SHP77 (cell line): ENCODE data around the gene PHAX.
"Not testable (repeated sequence)": the region's sequence is repeated elsewhere in the genome, so short reads cannot be mapped to it uniquely, and the experiment has no call there.

Source experiments
- DNase-seq, 2 experiments: peaks; one replicate each; lab custom pipeline; 2025; lab: John Stamatoyannopoulos, UW

The PHAX gene

DNA sequence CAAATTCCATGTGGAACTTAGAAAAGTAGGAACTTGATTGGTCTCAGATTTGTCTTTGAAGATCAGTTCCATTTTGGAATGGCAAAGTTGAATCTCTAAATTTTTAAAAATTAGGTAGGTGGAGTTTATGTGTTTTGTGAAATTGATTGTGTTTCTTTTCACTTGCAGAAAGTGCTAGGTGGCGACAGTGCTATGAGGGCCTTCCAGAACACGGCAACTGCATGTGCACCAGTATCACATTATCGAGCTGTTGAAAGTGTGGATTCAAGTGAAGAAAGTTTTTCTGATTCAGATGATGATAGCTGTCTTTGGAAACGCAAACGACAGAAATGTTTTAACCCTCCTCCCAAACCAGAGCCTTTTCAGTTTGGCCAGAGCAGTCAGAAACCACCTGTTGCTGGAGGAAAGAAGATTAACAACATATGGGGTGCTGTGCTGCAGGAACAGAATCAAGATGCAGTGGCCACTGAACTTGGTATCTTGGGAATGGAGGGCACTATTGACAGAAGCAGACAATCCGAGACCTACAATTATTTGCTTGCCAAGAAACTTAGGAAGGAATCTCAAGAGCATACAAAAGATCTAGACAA lies 2.8 kb downstream of the PHAX start:
- no peak for DNase-seq

DNA sequence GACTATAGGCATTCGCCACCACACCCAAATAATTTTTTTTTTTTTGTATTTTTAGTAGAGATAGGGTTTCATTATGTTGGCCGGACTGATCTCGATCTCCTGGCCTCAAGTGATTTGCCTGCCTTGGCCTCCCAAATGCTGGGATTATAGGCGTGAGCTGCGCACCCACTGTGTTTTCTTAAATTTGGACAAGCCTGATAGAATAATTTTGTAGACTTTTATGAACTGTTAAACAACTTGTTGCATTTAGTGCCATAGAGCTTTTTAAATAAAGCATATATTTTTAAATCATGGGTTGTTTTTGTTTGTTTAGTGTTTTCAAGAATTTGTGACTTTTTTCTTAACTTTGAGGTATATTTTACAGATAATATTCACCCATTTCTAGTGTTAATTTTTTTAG lies 4.8 kb downstream of the PHAX start:
- DNase-seq: no peak

DNA sequence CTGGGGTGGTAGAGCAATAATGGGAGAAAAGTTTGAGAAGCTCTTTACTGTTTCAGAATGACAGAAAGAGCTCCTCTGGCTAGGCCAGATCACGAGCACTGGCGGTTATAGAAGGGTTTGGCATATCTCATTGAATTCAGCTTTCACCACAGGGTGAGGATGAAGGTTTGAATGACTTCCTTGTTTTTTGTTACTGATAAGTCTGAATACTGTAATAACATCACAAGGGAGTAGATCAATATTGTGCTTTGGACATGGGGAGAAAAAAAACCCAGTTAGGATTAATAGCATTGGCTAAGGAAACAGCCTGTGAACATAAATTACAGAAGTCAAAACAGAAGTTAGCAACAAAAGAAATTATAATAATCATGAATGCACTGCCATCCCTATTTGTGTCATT lies 9.4 kb downstream of the PHAX start:
- DNase-seq: no peak

DNA sequence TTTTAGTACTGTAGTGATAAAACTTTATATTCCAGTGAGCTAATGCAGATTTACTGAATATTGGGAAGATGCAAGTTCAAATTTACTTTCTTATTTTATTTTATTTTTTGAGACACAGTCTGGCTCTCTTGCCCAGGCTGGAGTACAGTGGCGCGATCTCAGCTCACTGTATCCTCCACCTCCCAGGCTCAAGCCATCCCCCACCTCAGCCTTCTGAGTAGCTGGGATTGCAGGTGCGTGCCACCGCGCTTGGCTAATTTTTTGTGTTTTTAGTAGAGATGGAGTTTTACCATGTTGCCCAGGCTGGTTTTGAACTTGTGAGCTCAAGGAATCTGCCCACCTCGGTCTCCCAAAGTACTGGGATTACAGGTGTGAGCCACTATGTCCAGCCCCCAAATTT lies 9.9 kb downstream of the PHAX start:
- no peak for DNase-seq

DNA sequence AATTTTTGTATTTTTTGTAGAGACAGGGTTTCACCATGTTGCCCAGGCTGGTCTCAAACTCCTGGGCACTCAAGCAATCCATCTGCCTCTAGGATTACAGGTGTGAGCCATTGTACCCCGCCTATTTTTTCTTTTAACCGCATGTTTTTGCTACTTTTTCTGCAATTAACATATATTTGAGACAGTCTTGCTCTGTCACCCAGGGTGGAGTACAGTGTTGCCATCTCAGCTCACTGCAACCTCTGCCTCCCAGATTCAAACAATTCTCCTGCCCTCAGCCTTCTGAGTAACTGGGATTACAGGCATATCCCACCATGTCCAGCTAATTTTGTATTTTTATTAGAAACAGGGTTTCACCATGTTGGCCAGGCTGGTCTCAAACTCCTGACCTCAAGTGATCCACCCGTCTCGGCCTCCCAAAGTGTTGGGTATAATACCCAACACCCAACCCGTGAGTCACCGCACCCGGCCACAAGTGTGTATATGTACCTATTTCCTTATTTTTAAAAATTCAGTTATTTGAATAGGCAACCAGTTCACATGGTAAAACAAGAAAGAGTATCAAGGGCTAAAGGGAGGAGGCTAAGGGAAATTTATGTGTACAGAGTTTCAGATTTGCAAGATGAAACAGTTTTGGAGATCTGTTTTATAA lies 13.3 kb downstream of the PHAX start:
- DNase-seq: no peak

DNA sequence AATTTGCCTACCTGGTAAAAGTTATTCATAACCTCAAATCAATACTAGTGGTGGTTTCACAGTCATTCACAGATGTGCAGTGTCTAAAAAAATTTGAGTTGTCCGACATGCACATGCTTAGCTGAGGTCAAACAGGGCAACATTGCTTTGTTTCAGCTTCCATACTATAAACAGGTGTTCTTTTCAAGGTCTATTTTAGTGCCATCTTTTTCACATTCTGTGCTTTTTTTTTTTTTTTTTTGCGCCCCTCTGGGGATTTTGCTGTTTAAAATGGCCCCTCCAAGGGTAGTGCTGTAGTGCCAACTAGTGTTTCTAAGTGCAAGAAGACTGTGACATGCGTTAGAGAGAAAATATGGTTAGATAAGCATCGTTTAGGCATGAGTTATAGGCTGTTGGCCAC lies 14.5 kb downstream of the PHAX start:
- no peak for DNase-seq

DNA sequence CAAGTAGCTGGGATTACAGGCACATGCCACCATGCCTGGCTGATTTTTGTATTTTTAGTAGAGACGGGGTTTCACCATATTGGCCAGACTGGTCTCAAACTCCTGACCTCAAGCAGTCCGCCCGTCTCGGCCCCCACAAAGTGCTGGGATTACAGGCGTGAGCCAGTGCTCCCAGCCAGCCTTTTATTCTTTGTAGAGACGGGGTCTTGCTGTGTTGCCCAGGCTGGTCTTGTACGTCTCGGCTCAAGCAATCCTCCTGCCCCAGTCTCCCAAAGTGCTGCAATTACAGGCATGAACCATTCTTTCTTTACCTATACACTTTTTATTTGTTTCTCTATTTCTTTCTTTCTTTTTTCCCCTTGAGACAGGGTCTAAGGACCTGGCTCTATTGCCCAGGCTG lies 16.9 kb downstream of the PHAX start:
- not testable (repeated sequence) for DNase-seq

DNA sequence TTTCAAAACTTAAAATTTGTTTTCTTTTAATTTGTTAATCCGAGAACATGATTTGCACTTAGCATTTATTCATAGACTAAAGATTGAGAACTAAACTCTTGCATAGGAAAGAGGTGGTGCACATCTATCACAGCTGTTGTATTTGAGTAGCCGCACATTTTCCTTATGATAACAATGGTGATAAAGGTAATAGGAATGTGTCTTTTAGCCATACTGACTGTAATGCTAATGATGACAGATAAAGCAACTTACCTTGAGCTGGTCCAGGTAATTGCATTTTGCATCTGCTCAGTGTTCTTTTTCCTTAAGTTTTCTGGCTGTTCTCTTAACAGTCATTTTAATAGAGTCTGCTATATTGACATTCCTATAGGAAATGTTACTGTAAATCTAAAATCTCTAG lies 19.0 kb downstream of the PHAX start:
- no peak for DNase-seq

DNA sequence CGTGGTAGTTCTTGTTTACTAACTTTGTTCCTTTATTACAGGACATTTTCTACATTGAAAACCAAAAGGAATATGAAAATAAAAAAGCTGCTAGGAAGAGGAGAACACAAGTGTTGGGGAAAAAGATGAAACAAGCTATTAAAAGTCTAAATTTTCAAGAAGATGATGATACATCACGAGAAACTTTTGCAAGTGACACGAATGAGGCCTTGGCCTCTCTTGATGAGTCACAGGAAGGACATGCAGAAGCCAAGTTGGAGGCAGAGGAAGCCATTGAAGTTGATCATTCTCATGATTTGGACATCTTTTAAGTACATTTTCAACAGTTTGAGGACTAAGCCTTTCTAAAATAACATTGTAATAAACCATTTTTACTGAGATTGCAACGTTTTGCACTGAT lies 23.8 kb downstream of the PHAX start:
- DNase-seq: no peak

DNA sequence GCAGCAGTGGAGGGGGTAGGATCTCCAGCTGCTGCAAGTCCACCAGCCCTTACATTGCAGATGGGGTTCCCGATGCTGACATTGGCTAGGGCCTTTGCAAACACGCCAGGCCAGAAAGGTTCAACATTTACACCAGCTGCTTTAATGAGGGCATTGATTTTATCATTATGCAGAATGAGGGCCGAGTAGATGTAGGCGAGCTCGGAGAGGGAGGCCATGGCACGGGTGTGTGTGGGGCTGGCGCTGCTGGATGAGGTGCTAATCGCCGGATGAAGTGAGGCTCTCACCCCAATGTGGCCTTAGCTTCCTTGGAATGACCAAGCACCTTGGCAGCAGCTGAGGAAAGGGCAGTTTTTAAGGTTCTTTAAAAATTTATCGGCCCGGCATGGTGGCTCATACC lies 27.4 kb downstream of the PHAX start:
- DNase-seq: no peak

DNA sequence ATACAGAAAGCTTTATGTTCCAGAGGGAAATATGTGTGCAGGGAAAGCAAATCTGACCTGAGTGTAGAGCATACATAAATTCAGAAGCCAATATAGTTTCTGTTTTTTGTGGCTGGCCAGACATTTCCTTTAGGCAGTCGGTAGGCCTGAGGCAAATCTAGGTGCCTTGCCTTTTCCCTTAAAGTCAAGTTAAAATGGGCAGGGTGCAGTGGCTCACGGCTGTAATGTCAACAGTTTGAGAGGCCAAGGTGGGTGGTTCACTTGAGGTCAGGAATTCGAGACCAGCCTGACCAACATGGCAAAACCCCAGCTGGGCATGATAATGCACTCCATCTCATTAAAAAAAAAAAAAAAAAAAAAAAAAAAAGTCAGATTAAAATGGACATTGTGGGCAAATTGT lies 31.2 kb downstream of the PHAX start:
- no peak for DNase-seq

DNA sequence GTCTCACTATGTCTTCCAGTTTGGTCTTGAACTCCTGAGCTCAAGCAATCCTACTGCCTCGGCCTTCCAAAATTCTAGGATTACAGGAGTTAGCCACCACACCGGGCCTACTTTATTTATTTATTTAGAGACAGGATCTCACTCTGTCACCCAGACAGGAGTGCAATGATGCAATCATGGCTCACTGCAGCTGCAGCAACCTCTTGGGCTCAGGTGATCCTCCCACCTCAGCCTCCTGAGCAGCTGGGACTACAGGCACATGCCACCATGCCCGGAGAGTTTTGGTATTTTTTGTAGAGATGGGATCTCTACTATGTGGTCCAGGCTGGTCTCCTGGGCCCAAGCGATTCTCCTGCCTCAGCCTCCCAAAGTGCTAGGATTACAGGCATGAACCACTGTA lies 32.8 kb downstream of the PHAX start:
- DNase-seq: peak; percentile 1 to 15

DNA sequence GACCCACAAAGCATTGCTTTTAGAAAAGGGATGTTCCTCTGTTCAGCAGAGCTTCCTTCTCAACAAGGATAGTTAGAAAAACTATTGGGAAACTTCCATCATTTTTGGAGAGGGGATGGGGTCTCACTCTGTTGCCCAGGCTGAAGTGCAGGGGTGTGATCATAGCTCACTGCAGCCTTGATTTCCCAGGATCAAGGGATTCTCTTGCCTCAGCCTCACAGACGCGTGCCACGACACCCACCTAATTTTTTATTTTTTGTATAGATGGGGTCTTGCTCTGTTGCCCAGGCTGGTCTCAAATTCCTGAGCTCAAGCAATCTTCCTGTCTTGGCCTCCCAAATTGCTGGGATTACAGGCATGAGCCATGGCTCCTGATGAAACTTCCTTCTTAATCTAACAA lies 34.8 kb downstream of the PHAX start:
- DNase-seq: no peak

DNA sequence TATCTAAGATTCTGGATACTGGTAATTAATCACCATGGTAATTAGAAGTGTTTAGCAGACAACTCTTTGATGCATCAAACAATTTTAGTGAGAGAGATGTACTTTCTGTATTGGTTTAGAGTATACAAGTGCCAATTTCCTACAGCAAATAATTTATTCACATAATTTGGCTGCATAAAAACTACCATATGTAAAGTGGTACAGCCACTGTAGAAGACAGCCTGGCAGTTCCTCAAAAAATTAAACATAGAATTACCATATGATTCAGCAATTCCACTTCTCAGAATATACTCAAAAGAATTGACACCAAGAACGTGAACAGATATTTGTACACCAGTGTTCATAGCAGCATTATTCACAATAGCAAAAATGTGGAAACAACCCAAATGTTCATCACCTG lies 36.2 kb downstream of the PHAX start:
- DNase-seq: no peak

DNA sequence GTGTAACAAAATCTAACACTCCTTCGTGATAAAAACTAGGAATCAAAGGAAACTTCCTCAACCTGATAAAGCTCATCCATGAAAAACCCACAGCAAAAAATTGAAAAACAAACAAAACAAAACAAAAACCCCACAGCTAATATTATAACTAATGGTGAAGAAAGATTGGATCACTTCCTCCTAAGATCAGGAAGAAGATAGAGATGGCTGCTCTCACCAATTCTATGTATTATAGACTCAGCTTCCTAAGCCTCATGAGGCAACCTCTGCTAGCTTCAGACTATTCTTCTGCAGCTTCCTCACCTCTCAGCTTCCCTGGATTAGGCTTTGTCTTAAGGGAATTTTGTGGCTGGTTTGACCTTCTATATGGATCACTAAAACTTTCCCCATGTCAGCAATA lies 40.1 kb downstream of the PHAX start:
- DNase-seq: no peak

DNA sequence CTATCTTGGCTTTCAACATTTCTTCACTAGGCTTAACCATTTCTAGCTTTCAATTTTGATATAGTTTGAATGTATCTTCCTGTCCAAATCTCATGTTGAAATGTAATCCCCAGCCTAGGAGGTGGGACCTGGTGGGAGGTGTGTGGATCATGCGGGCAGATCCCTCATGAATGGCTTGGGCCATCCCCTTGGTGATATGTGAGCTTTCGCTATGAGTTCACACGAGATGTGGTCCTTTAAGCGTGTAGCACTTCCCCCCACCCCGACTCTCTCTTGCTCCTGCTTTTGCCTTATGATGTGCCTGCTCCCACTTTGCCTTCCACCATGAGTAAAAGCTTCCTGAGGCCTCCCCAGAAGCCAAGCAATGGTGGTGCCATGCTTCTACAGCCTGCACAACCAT lies 40.6 kb downstream of the PHAX start:
- no peak for DNase-seq

DNA sequence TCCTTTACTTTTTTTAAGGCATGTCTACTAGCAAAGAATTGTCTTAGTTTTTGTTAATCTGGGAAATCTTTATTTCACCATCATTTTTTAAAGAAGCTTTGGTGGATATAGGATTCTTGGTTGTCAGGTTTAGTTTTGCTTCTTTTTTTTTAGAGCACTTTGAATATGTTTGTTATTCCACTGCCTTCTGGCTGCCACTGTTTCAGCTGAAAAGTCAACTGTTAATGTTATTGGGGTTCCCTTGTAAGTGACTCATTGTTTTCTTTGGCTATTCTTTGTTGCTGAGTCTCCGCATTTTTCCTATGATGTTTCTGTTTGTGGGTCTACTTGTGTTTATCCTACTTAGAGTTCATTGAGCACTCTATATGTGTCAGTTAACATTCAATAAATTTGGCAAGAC lies 44.4 kb downstream of the PHAX start:
- DNase-seq: no peak

DNA sequence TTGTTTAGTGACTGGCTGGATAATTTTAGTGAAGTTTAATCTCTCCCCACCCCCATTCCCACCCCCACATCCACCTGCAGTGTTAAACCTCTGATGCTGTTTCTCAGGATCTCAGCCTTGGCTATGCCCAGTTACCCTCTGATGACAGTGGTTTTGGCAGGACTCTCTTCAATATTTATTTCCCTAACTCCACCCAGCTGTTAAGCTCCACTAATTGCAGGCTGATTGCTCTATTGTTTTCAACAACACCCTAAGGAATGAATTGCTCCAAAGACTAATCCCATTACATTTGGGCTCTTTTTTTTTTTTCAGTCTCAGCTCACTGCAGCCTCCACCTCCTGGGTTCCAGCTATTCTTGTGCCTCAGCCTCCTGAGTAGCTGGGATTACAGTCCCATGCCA lies 46.3 kb downstream of the PHAX start:
- no peak for DNase-seq

DNA sequence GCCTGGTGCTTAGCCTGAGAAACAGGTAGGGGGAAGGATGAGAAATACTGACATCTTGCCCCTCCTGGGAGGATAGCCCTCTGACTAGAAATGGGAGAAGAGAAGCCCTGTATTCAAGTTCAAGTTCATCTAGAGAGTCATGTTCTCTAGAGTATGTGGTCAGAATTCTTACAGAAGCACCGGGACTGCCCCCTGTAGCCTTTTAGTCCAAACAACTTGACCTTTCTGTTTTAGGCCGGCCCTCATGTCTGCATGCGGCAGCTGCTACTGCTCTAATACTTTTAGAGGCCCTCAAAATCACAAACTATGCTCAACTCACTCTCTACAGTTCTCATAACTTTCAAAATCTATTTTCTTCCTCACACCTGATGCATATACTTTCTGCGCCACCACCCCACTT lies 47.7 kb downstream of the PHAX start:
- DNase-seq: no peak

DNA sequence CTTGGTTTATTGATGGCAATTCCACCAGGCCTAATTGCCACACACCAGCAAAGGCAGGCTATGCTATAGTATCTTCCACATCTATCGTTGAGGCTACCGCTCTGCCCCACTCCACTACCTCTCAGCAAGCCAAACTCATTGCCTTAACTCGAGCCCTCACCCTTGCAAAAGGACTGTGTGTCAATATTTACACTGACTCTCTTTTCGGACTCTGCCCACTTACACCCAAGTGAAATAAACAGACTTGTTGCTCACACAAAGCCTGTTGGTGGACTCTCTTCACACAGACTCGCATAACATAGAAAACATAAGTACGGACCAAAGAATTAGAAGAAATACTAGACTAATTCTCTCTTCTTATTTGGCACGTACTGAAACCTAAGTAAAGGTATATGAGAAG lies 48.3 kb downstream of the PHAX start:
- DNase-seq: peak; percentile 10 to 33

DNA sequence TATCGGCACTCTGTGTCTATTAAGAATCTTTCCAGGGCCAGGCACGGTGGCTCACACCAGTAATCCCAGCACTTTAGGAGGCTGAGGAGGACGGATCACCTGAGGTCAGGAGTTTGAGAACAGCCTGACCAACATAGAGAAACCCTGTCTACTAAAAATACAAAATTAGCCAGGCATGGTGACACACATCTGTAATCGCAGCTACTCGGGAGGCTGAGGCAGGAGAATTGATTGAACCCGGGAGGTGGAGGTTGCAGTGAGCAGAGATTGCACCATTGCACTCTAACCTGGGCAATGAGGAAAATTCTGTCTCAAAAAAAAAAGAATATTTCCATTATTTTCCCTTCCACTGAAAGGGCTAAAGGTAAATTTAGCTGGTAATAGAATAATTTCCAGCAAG lies 49.0 kb downstream of the PHAX start:
- not testable (repeated sequence) for DNase-seq

DNA sequence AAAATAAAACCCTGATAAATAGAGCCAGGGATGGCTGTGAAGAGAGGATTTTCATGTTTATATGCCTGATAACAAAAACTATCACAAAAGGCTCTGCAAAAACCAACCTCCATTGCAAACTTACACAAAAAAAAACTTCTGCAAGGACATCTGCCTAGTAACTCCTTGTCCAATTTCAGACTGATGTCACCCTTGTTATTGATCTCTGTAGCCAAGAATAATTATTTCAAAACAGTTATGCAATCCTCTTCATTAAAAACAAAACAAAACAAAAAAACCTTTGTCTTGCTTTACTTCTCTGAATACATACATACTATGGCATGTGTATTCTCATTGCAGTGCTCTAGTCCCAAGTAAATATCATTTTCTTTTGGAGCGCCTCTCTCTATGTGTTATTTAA lies 49.7 kb downstream of the PHAX start:
- DNase-seq: no peak

DNA sequence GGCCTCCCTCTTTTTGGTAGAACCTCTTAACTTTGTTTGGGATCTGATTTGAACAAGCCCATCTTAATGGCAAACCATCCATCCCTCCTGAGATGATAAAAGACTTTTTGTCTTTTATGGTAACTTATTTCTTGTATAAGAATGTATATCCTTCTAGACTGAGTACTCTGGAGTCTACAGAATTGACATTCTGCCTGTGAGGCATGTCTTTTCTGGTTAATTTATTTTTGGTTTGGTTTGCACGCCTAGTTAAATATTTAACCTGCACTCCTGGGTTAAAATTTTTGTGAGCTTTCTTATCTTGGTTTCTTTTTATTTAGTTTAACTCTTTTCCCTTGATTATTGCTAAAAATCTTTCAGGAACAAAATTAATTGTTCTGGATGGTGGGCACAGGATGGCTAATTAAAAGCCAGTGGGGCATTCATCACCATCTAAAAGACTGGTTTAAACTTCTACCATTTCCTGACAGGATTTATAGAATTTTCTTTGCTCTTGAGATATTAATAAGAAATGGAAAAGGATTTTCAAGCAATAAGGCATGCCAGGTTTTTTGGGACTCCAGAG lies 50.3 kb downstream of the PHAX start:
- no peak for DNase-seq

DNA sequence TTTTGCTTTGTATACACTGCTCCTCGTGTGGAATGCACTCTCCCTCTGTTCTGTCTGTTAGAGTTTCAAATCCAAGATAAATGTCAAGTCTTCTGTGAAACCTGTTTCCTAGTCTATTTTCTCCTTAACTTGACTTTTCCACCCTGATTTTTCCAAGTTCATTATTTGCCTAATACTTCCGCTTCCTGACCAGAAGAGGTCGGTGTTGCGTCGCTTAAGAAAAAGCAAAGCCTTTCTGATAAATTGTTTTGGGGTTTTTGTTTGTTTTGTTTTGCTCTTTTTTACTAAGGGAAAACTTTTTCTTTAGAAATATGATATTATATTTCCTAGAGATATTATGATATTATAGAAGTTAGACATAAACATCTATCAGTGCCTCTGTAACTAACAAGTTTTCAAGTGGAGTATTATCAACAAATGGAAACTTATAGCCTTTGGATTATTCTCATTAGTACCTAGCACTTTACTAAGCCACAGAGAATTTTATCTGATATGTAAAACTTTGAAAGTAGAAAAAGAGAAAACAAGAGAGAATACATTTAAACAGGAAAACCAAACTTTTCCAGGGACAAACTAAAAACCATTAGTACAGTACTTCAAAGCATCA lies 55.8 kb downstream of the PHAX start:
- peak; percentile 8 to 21 for DNase-seq
